ENCODE measurements around the gene SPAG8. TPM values are rescaled to one million over a fixed set of nuclear protein-coding genes. Genes with fewer than 3 reads are reported as not detected.
A peak's percentile ranks its signal among the peaks of the same experiment; 100 is the strongest.

Gene SPAG8
- total and polyA plus RNA-seq, 10 of the 15 experiments (the other 5 are each of a cell fraction or from before 2014, with no cell fraction given) = 0.40 to 1.1 (median 0.72) TPM

- POLR2A ChIA-PET = no interaction called here
- in situ Hi-C loops (cut with MboI) (no loop called here), intact Hi-C loops (cut with micrococcal nuclease; ENCODE audit: unreplicated experiment) (no loop called here)
- WGBS (ENCODE audit: insufficient coverage, insufficient replicate concordance, low lambda C conversion rate, missing lambda C conversion rate) = 100% methylated on average over 1 of the region's 2 CpGs
- H3K79me2 ChIP-seq (ENCODE audit: control insufficient read depth, insufficient read depth, low read length) = no peaks in the 10 kb centered on the region
- H3K4me1 ChIP-seq (ENCODE audit: control insufficient read depth, insufficient read depth, low read length) = no peaks in the 10 kb centered on the region
- H3K4me2 ChIP-seq (ENCODE audit: control insufficient read depth, insufficient read depth) = no peak overlapping the region
- H2AFZ ChIP-seq (ENCODE audit: control insufficient read depth, low read depth, low read length) = no peak overlapping the region
- H3K9me3 ChIP-seq (replicated peaks; ENCODE audit: control insufficient read depth, insufficient read depth, low read length) = no peaks in the 10 kb centered on the region
- DNase-seq (ENCODE audit: low read depth, low spot score) (no peak), ATAC-seq (no peak), FAIRE-seq (no peak)
- SMC1A ChIA-PET (ENCODE audit: uncharacterized antibody, unreplicated experiment) = interaction anchor here (0.9 kb wide), 1 partner anchor 59 kb away, joined by 3 read pairs; no protein-coding TSS in a partner anchor
- TF ChIP-seq IRF3 (IDR thresholded peaks at IDR 0.05) (no peak), IRF4 (IDR thresholded peaks at IDR 0.05; ENCODE audit: low read depth, low read length) (no peak), LARP7 (IDR thresholded peaks at IDR 0.05) (no peak)
- H3K4me3 ChIP-seq = no peak overlapping the region
- H3K27me3 ChIP-seq (replicated peaks in 1 of 2; ENCODE audit: control insufficient read depth in 2 of 2, insufficient read depth in 2 of 2, low read length in 1 of 2) = no peaks in the 10 kb centered on the region
- CTCF ChIA-PET = interaction anchor here (0.6 to 2.0 kb wide), 4 partner anchors 9 to 683 kb away, joined by 3 to 6 read pairs (median 4); no protein-coding TSS in a partner anchor
- no peak overlapping the region for H3K27ac ChIP-seq (ENCODE audit: control insufficient read depth, insufficient read depth)
- RAD21 ChIA-PET (ENCODE audit: unreplicated experiment) = no interaction called here
- H3K9ac ChIP-seq (ENCODE audit: control insufficient read depth, insufficient read depth, low read length) = no peak overlapping the region
- no peaks in the 10 kb centered on the region for H4K20me1 ChIP-seq (ENCODE audit: control insufficient read depth, insufficient read depth)
- H3K36me3 ChIP-seq (ENCODE audit: control insufficient read depth in 2 of 2, insufficient read depth in 2 of 2, low read length in 1 of 2) = peaks cover 2 to 6% of the 10 kb centered on the region in 2 experiments; a peak in 3 of 4 replicates
- BruUV-seq (replicated peaks) = TSS peak; percentile 59
Observed at GRCh38 chr9:35781066-35781465, 31.0 kb downstream of the SPAG8 start.

- no peaks in the 10 kb centered on the region for H4K20me1 ChIP-seq (ENCODE audit: control insufficient read depth, insufficient read depth)
- WGBS (ENCODE audit: insufficient coverage, insufficient replicate concordance, low lambda C conversion rate, missing lambda C conversion rate) = 88% methylated on average over 3 of the region's 3 CpGs
- ATAC-seq (no peak), FAIRE-seq (no peak), DNase-seq (ENCODE audit: low read depth, low spot score) (no peak)
- no peak overlapping the region for H3K4me2 ChIP-seq (ENCODE audit: control insufficient read depth, insufficient read depth)
- H3K9me3 ChIP-seq (replicated peaks; ENCODE audit: control insufficient read depth, insufficient read depth, low read length) = no peaks in the 10 kb centered on the region
- no peak overlapping the region for H3K4me3 ChIP-seq
- SMC1A ChIA-PET (ENCODE audit: uncharacterized antibody, unreplicated experiment) = interaction anchor here (0.7 to 2.4 kb wide), 7 partner anchors 10 to 45 kb away, joined by 3 to 8 read pairs (median 4); no protein-coding TSS in a partner anchor
- no peak overlapping the region for H3K9ac ChIP-seq (ENCODE audit: control insufficient read depth, insufficient read depth, low read length)
- no peaks in the 10 kb centered on the region for H3K4me1 ChIP-seq (ENCODE audit: control insufficient read depth, insufficient read depth, low read length)
- H3K27me3 ChIP-seq (replicated peaks in 1 of 2; ENCODE audit: control insufficient read depth in 2 of 2, insufficient read depth in 2 of 2, low read length in 1 of 2) = no peaks in the 10 kb centered on the region
- H3K27ac ChIP-seq (ENCODE audit: control insufficient read depth, insufficient read depth) = no peak overlapping the region
- TF ChIP-seq ZNF384 (IDR thresholded peaks at IDR 0.05; ENCODE audit: borderline replicate concordance, low read depth, low read length) = no peak
- TF ChIP-seq CREB1 (IDR thresholded peaks at IDR 0.05; ENCODE audit: low read depth) = no peak
- no peak for TF ChIP-seq NFYB (IDR thresholded peaks at IDR 0.05; ENCODE audit: insufficient read depth, low read depth, low read length)
- no peak for TF ChIP-seq DPF2 (IDR thresholded peaks at IDR 0.05)
- TF ChIP-seq PKNOX1 (IDR thresholded peaks at IDR 0.05) = no peak
- TF ChIP-seq NR2C2 (IDR thresholded peaks at IDR 0.05; ENCODE audit: borderline replicate concordance, control insufficient read depth, insufficient read length, low read depth) = no peak
- TF ChIP-seq NFXL1 (IDR thresholded peaks at IDR 0.05; ENCODE audit: borderline replicate concordance) = no peak
- no peak for TF ChIP-seq BHLHE40 (IDR thresholded peaks at IDR 0.05; ENCODE audit: borderline replicate concordance in 1 of 2, low read depth in 2 of 2, low read length in 1 of 2)
- no peak for TF ChIP-seq MTA2 (IDR thresholded peaks at IDR 0.05; ENCODE audit: low read depth)
- H3K79me2 ChIP-seq (ENCODE audit: control insufficient read depth, insufficient read depth, low read length) = no peaks in the 10 kb centered on the region
- POLR2A ChIA-PET = interaction anchor here (1.4 kb wide), 2 partner anchors 22 to 120 kb away, joined by 3 read pairs; partner anchors contain the start of gene CCDC107
- no TSS peak for BruUV-seq (replicated peaks)
- in situ Hi-C loops (cut with MboI) = no loop called here
- RAD21 ChIA-PET (ENCODE audit: unreplicated experiment) = interaction anchor here (1.5 to 1.6 kb wide), 2 partner anchors 10 to 48 kb away, joined by 4 to 5 read pairs; no protein-coding TSS in a partner anchor
- CTCF ChIA-PET = interaction anchor here (0.8 to 1.8 kb wide), 9 partner anchors 10 to 129 kb away, joined by 3 to 10 read pairs (median 4); no protein-coding TSS in a partner anchor
- intact Hi-C loops (cut with micrococcal nuclease; ENCODE audit: unreplicated experiment) = no loop called here
- H2AFZ ChIP-seq (ENCODE audit: control insufficient read depth, low read depth, low read length) = no peak overlapping the region
- no peaks in the 10 kb centered on the region for H3K36me3 ChIP-seq (ENCODE audit: control insufficient read depth in 2 of 2, insufficient read depth in 2 of 2, low read length in 1 of 2)
Observed at GRCh38 chr9:35778496-35778895, 33.6 kb downstream of the SPAG8 start.

Data from GM12878 (cell line).